WTC11 (cell line): Measurements from ENCODE around the gene CAPNS1.

Experiments
- ETV6 ChIP-seq: sonication (generic); formaldehyde crosslinking; IDR thresholded peaks from 2 replicates; pipeline ENCODE4 v1.8.1; 2022; ENCODE audit warnings: mild to moderate bottlenecking, missing genetic modification reagents
- GABPB1 ChIP-seq: sonication (generic); formaldehyde crosslinking; IDR thresholded peaks from 2 replicates; pipeline ENCODE4 v1.8.1; 2023; ENCODE audit warnings: mild to moderate bottlenecking, missing genetic modification reagents
- NR1H2 ChIP-seq: sonication (generic); formaldehyde crosslinking; IDR thresholded peaks from 2 replicates; pipeline ENCODE4 v1.9.0; 2021; ENCODE audit warnings: mild to moderate bottlenecking, moderate library complexity, missing genetic modification reagents
- SMAD4 ChIP-seq: sonication (generic); formaldehyde crosslinking; IDR thresholded peaks from 2 replicates; pipeline ENCODE4 v1.8.0; 2022; ENCODE audit warnings: mild to moderate bottlenecking, missing genetic modification reagents
- TP53 ChIP-seq: sonication (generic); formaldehyde crosslinking; IDR thresholded peaks from 2 replicates; pipeline ENCODE4 v1.8.1; 2023; ENCODE audit warnings: mild to moderate bottlenecking, missing genetic modification reagents
- TF ChIP-seq, protein P1 (sequence below): fragments of 200-600 bp; IDR thresholded peaks from 2 replicates; pipeline ENCODE4 v1.8.0; 2022; ENCODE audit warnings: antibody characterized with exemption
- TF ChIP-seq, protein P2 (sequence below): sonication (generic); formaldehyde crosslinking; IDR thresholded peaks from 2 replicates; pipeline ENCODE4 v1.8.1; 2022; ENCODE audit warnings: low read depth, mild to moderate bottlenecking, moderate library complexity, missing genetic modification reagents, borderline replicate concordance
- TF ChIP-seq, protein P3 (sequence below): sonication (generic); formaldehyde crosslinking; IDR thresholded peaks from 2 replicates; pipeline ENCODE4 v1.8.1; 2022; ENCODE audit warnings: low read depth, missing genetic modification reagents, borderline replicate concordance
- TF ChIP-seq, protein P4 (sequence below): sonication (generic); formaldehyde crosslinking; IDR thresholded peaks from 2 replicates; pipeline ENCODE4 v1.8.1; 2023; ENCODE audit warnings: mild to moderate bottlenecking, missing genetic modification reagents
- TF ChIP-seq, protein P5 (sequence below): sonication (generic); formaldehyde crosslinking; IDR thresholded peaks from 2 replicates; pipeline ENCODE4 v1.8.1; 2023; ENCODE audit warnings: mild to moderate bottlenecking, missing genetic modification reagents, moderate library complexity

DNA sequence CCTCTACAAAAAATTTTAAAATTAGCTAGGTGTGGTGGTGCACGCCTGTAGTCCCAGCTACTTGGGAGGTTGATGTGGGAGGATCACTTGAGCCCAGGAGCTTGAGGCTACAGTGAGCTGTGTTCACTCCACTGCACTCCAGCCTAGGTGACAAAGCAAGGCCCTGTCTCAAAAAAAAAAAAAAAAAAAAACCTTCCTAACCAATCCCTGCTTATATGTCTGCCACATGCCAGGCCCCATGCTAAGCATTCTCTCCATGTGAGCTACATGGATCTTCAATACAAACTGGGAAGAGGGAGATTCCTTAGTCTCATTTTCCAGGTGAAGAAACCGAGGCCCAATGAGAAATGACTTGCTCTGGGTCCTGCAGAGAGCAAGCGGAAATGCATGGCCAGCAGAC is 31.2 kb upstream of the CAPNS1 start:
- TF ChIP-seq, protein P1, sequence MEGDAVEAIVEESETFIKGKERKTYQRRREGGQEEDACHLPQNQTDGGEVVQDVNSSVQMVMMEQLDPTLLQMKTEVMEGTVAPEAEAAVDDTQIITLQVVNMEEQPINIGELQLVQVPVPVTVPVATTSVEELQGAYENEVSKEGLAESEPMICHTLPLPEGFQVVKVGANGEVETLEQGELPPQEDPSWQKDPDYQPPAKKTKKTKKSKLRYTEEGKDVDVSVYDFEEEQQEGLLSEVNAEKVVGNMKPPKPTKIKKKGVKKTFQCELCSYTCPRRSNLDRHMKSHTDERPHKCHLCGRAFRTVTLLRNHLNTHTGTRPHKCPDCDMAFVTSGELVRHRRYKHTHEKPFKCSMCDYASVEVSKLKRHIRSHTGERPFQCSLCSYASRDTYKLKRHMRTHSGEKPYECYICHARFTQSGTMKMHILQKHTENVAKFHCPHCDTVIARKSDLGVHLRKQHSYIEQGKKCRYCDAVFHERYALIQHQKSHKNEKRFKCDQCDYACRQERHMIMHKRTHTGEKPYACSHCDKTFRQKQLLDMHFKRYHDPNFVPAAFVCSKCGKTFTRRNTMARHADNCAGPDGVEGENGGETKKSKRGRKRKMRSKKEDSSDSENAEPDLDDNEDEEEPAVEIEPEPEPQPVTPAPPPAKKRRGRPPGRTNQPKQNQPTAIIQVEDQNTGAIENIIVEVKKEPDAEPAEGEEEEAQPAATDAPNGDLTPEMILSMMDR = no peak
- TF ChIP-seq NR1H2 = no peak
- TF ChIP-seq, protein P2, sequence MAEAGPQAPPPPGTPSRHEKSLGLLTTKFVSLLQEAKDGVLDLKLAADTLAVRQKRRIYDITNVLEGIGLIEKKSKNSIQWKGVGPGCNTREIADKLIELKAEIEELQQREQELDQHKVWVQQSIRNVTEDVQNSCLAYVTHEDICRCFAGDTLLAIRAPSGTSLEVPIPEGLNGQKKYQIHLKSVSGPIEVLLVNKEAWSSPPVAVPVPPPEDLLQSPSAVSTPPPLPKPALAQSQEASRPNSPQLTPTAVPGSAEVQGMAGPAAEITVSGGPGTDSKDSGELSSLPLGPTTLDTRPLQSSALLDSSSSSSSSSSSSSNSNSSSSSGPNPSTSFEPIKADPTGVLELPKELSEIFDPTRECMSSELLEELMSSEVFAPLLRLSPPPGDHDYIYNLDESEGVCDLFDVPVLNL (CRISPR knock-in tag) = no peak
- TF ChIP-seq, protein P3, sequence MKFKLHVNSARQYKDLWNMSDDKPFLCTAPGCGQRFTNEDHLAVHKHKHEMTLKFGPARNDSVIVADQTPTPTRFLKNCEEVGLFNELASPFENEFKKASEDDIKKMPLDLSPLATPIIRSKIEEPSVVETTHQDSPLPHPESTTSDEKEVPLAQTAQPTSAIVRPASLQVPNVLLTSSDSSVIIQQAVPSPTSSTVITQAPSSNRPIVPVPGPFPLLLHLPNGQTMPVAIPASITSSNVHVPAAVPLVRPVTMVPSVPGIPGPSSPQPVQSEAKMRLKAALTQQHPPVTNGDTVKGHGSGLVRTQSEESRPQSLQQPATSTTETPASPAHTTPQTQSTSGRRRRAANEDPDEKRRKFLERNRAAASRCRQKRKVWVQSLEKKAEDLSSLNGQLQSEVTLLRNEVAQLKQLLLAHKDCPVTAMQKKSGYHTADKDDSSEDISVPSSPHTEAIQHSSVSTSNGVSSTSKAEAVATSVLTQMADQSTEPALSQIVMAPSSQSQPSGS (CRISPR knock-in tag) = no peak
- no peak for TF ChIP-seq SMAD4 (CRISPR knock-in tag)
- TF ChIP-seq, protein P4, sequence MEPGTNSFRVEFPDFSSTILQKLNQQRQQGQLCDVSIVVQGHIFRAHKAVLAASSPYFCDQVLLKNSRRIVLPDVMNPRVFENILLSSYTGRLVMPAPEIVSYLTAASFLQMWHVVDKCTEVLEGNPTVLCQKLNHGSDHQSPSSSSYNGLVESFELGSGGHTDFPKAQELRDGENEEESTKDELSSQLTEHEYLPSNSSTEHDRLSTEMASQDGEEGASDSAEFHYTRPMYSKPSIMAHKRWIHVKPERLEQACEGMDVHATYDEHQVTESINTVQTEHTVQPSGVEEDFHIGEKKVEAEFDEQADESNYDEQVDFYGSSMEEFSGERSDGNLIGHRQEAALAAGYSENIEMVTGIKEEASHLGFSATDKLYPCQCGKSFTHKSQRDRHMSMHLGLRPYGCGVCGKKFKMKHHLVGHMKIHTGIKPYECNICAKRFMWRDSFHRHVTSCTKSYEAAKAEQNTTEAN (CRISPR knock-in tag) = no peak
- TF ChIP-seq GABPB1 (CRISPR knock-in tag) = no peak
- TF ChIP-seq TP53 = no peak
- TF ChIP-seq ETV6 (CRISPR knock-in tag) = no peak
- TF ChIP-seq, protein P5, sequence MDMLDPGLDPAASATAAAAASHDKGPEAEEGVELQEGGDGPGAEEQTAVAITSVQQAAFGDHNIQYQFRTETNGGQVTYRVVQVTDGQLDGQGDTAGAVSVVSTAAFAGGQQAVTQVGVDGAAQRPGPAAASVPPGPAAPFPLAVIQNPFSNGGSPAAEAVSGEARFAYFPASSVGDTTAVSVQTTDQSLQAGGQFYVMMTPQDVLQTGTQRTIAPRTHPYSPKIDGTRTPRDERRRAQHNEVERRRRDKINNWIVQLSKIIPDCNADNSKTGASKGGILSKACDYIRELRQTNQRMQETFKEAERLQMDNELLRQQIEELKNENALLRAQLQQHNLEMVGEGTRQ = no peak
